BLaER1 (cell line): Measurements from ENCODE around the gene TREML4.
"Not testable (repeated sequence)": the region's sequence is repeated elsewhere in the genome, so short reads cannot be mapped to it uniquely, and the experiment has no call there.

ENCODE experiments used
- H3K27ac ChIP-seq: shearing (Covaris generic); formaldehyde crosslinking; 2 replicates; pipeline ENCODE4 v1.8.1; 2022
- H3K27me3 ChIP-seq: shearing (Covaris generic); formaldehyde crosslinking; 2 replicates; pipeline ENCODE4 v1.8.1; 2022
- H3K36me3 ChIP-seq: shearing (Covaris generic); formaldehyde crosslinking; 2 replicates; pipeline ENCODE4 v1.8.1; 2022
- H3K4me1 ChIP-seq: shearing (Covaris generic); formaldehyde crosslinking; 2 replicates; pipeline ENCODE4 v1.8.1; 2022
- H3K4me2 ChIP-seq: shearing (Covaris generic); formaldehyde crosslinking; 2 replicates; pipeline ENCODE4 v1.8.1; 2022
- H3K4me3 ChIP-seq: shearing (Covaris generic); formaldehyde crosslinking; 2 replicates; pipeline ENCODE4 v1.8.1; 2022
- H3K9ac ChIP-seq: shearing (Covaris generic); formaldehyde crosslinking; 2 replicates; pipeline ENCODE4 v1.8.1; 2022
- H3K9me3 ChIP-seq: shearing (Covaris generic); formaldehyde crosslinking; 2 replicates; pipeline ENCODE4 v1.8.1; 2022
- H4K20me1 ChIP-seq: shearing (Covaris generic); formaldehyde crosslinking; 2 replicates; pipeline ENCODE4 v1.8.1; 2022
- Cebpa-rat ChIP-seq: shearing (Covaris generic); IDR thresholded peaks from 2 replicates; pipeline ENCODE4 v1.8.1; 2022

The TREML4 gene

GRCh38 chr6:41228096-41228495 is at the start of gene TREML4:
Gene TREML4, plus strand, starts transcription at chr6:41228349. Its CDS starts 79 bp downstream, at chr6:41228428.
- H3K9me3 ChIP-seq: no peaks in the 10 kb centered on the region

GRCh38 chr6:41179163-41179562 is 49.0 kb upstream of the TREML4 start:
- H3K27me3 ChIP-seq: no peaks in the 10 kb centered on the region
- H3K36me3 ChIP-seq: no peaks in the 10 kb centered on the region
- H3K4me1 ChIP-seq: peaks cover 19% of the 10 kb centered on the region
- no peak for TF ChIP-seq Cebpa-rat
- no peak overlapping the region for H3K4me3 ChIP-seq
- H3K9ac ChIP-seq: no peak overlapping the region
- no peaks in the 10 kb centered on the region for H4K20me1 ChIP-seq
- H3K9me3 ChIP-seq: no peaks in the 10 kb centered on the region
- no peak overlapping the region for H3K27ac ChIP-seq
- H3K4me2 ChIP-seq: no peak overlapping the region

More at GRCh38 chr6:41228096-41228495, at the start of gene TREML4:
- Histone ChIP-seq H4K20me1 (no peaks in the 10 kb centered on the region), H3K27ac (no peak within 1 kb of the TSS), H3K9ac (no peak within 1 kb of the TSS), H3K27me3 (no peaks in the 10 kb centered on the region), H3K4me2 (no peak within 1 kb of the TSS), H3K36me3 (no peaks in the 10 kb centered on the region), H3K4me1 (no peaks in the 10 kb centered on the region), H3K4me3 (no peak within 1 kb of the TSS)
- no peak for TF ChIP-seq Cebpa-rat

DNA sequence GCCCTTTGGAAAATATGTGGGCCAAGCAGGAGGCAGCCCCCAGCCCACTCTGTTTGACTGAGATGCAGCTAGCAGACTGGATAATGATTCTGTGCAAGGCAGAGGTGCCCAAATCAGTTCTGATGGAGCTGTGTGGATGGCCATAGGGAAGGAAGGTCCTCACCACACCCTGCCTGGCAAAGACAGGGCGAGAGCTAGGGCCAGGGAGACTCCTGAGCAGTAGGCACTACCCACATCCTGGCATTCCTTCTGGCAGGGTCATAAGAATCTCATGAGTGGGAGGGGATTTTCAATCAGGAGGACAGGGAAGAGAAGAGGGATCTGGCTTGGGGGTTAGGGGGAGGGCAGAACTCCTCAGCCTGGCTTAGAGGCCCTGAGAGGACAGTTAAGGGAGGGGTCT is 46.6 kb upstream of the TREML4 start:
- Histone ChIP-seq H3K9ac (no peak overlapping the region), H3K27ac (no peak overlapping the region), H3K4me2 (no peak overlapping the region), H3K36me3 (no peaks in the 10 kb centered on the region), H4K20me1 (no peaks in the 10 kb centered on the region), H3K27me3 (no peaks in the 10 kb centered on the region), H3K9me3 (no peaks in the 10 kb centered on the region), H3K4me3 (no peak overlapping the region), H3K4me1 (peaks cover 19% of the 10 kb centered on the region)
- no peak for TF ChIP-seq Cebpa-rat

DNA sequence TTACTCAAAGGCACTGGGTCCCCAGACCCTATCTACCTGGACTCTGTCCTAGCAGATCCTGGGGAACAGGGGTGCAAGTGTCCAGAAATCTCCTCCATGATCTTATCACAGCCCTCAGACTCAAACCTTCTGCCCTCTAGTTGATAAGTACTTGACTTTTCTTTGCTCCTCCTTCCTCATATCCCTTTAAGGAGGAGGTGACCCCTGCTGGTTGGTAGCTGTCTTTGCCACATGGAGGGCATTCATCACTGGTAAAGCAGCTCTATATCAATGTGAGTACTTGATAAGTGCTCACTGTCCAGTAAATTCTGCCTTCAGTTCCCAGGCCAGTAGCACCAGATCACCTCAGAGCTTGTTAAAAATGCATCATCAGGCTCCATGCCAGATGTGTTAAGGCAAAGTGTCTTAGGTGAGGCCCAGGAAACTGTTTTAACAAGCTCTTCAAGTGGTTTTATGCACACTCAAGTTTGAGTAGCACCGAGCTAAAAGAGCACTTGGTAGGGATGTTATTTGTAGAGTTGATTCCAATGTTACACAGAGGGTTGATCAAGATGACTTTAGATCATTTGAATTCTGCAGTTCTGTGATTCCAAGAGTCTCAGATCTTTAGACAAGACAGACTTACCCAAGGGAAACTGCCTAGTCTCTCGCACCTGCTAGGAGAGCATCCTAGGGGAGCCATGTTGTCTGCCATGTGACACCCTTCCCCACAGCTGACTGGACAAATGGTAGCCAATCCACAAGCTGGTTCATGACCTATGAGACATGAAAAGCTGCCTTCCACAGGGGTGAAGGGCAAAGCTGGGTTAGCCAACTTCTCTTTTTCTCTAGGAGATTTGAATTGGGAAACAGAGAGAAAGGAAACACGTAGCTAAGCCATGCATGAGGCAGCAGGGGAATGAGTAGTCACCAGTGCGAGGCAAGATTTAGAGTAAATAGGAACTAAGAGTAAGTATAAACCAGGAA is 45.8 kb upstream of the TREML4 start:
- no peaks in the 10 kb centered on the region for H3K27me3 ChIP-seq
- H4K20me1 ChIP-seq: no peaks in the 10 kb centered on the region
- H3K9ac ChIP-seq: no peak overlapping the region
- peak overlapping the region; percentile 38; the same call in 1 of the 2 replicates for H3K4me2 ChIP-seq
- peak overlapping the region; percentile 4; the same call in 1 of the 2 replicates for H3K27ac ChIP-seq
- no peak overlapping the region for H3K4me3 ChIP-seq
- TF ChIP-seq Cebpa-rat: no peak
- peaks cover 19% of the 10 kb centered on the region for H3K4me1 ChIP-seq
- H3K9me3 ChIP-seq: no peaks in the 10 kb centered on the region
- no peaks in the 10 kb centered on the region for H3K36me3 ChIP-seq

- no peak overlapping the region for H3K9ac ChIP-seq
- no peaks in the 10 kb centered on the region for H4K20me1 ChIP-seq
- H3K27me3 ChIP-seq: no peaks in the 10 kb centered on the region
- H3K4me1 ChIP-seq: peaks cover 19% of the 10 kb centered on the region
- TF ChIP-seq Cebpa-rat: no peak
- no peak overlapping the region for H3K27ac ChIP-seq
- H3K36me3 ChIP-seq: 0 out of 2 replicates have a peak, but pooled peaks cover 5% of the 10 kb centered on the region
- no peak overlapping the region for H3K4me3 ChIP-seq
- peaks cover 7% of the 10 kb centered on the region for H3K9me3 ChIP-seq
- no peak overlapping the region for H3K4me2 ChIP-seq
Measured at GRCh38 chr6:41184761-41185160, 43.4 kb upstream of the TREML4 start.

DNA sequence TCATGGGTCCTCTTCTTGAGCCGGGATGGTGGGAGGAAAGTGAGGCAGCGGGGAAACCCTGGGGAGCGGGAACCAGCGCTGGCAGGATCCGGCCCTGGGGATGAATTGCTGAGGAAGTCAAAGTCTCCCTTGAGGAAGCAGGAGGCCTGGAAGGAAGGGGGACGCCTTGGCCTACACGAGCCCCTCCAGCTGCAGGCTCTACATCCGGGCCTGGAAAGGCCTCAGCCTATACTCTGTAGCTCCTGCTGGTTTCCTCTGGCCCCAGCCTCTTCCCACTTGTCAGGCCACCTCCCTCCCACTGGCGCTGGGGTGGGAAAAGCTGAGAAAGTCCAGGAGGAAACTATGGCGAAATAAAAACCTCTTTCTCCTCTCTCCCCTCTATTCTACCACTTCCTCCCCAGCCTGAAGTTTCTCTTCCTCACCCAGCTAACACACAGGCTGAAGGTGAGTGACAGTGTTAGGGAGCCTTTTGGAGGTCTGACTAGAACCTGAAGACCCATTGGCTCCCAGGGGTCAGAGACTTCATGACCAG is 42.1 kb upstream of the TREML4 start:
- peaks cover 11% of the 10 kb centered on the region for H3K4me1 ChIP-seq
- no peak overlapping the region for H3K9ac ChIP-seq
- H3K27me3 ChIP-seq: no peaks in the 10 kb centered on the region
- no peak overlapping the region for H3K4me3 ChIP-seq
- TF ChIP-seq Cebpa-rat: no peak
- H3K4me2 ChIP-seq: no peak overlapping the region
- peaks cover 19% of the 10 kb centered on the region for H3K9me3 ChIP-seq
- H3K36me3 ChIP-seq: 0 out of 2 replicates have a peak, but pooled peaks cover 13% of the 10 kb centered on the region
- H4K20me1 ChIP-seq: no peaks in the 10 kb centered on the region
- no peak overlapping the region for H3K27ac ChIP-seq

- no peak for TF ChIP-seq Cebpa-rat
- Histone ChIP-seq H3K4me2 (no peak overlapping the region), H3K27ac (no peak overlapping the region), H3K9ac (no peak overlapping the region), H3K4me1 (peaks cover under 1% of the 10 kb centered on the region), H3K36me3 (0 out of 2 replicates have a peak, but pooled peaks cover 13% of the 10 kb centered on the region), H3K27me3 (no peaks in the 10 kb centered on the region), H4K20me1 (no peaks in the 10 kb centered on the region), H3K9me3 (peaks cover 19% of the 10 kb centered on the region), H3K4me3 (no peak overlapping the region)
Measured at GRCh38 chr6:41187924-41188886, 39.9 kb upstream of the TREML4 start.

DNA sequence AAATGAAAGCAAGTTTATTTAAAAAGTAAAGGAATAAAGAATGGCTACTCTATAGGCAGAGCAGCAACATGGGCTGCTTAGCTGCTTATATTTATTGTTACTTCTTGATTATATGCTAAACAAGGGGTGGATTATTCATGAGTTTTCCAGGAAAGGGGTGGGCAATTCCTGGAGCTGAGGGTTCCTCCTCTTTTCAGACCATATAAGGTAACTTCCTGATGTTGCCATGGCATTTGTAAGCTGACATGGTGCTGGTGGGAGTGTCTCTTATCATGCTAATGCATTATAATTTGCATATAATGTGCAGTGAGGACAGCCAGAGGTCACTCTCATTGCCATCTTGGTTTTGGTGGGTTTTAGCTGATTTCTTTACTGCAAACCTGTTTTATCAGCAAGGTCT is 39.1 kb upstream of the TREML4 start:
- H3K27me3 ChIP-seq, H3K4me2 ChIP-seq, H3K27ac ChIP-seq, H3K4me1 ChIP-seq, H4K20me1 ChIP-seq, H3K9ac ChIP-seq, H3K4me3 ChIP-seq: not testable (repeated sequence)
- Histone ChIP-seq H3K36me3 (0 out of 2 replicates have a peak, but pooled peaks cover 13% of the 10 kb centered on the region), H3K9me3 (peaks cover 19% of the 10 kb centered on the region)

DNA sequence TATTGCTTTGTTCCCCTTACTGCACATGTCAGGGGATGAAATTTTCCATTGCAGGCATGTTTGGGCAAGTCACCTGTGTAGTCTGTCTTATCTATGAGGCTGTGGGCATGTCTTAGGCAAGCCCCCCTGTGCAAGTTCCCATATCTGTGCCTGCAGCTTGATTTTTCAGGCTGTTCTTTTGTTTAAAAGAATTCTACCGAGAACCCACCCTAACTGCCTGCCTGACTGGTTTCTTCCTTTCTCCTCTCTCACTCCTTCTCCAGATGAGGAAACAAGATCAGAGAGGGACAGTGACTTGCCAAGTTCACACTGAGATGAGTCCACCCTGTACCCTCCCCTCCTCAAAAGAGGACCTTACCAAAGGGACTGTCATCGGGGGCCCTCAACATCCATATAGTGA is 38.2 kb upstream of the TREML4 start:
- no peak overlapping the region for H3K4me3 ChIP-seq
- 0 out of 2 replicates have a peak, but pooled peaks cover 13% of the 10 kb centered on the region for H3K36me3 ChIP-seq
- no peaks in the 10 kb centered on the region for H4K20me1 ChIP-seq
- peaks cover 19% of the 10 kb centered on the region for H3K9me3 ChIP-seq
- no peak overlapping the region for H3K9ac ChIP-seq
- no peaks in the 10 kb centered on the region for H3K27me3 ChIP-seq
- no peaks in the 10 kb centered on the region for H3K4me1 ChIP-seq
- no peak overlapping the region for H3K4me2 ChIP-seq
- TF ChIP-seq Cebpa-rat: no peak
- H3K27ac ChIP-seq: no peak overlapping the region
